HG03521 (cell line): ENCODE results near the gene FAM210A.

Experiments used
- ATAC-seq: cut with Tn5 transposase; IDR thresholded peaks from one replicate; pipeline ENCODE4 v1.9.1; 2021; ENCODE audit warnings: mild to moderate bottlenecking, moderate library complexity; ENCODE audit not compliant: unreplicated experiment

Gene FAM210A

DNA sequence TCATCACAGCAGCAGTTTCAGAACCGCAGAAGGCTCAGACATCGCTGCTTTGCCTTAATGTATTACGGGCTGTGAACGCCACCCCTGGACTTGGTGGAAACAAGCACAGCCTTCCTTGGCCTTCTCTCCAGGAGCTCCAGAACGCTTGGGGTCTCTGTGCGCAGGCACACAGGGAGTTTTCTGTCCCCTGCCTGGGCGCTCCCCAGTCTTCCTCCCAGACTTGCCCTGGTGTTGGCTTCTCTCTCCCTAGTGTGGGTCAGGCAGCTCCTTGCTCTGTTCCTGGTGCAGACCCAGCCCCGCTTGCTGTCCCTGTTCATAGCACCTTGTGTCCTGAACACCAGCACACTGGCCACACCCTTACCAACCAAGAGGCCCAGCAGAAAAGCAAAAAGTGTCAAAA, 103.6 kb downstream of the FAM210A start:
- no peak for ATAC-seq

DNA sequence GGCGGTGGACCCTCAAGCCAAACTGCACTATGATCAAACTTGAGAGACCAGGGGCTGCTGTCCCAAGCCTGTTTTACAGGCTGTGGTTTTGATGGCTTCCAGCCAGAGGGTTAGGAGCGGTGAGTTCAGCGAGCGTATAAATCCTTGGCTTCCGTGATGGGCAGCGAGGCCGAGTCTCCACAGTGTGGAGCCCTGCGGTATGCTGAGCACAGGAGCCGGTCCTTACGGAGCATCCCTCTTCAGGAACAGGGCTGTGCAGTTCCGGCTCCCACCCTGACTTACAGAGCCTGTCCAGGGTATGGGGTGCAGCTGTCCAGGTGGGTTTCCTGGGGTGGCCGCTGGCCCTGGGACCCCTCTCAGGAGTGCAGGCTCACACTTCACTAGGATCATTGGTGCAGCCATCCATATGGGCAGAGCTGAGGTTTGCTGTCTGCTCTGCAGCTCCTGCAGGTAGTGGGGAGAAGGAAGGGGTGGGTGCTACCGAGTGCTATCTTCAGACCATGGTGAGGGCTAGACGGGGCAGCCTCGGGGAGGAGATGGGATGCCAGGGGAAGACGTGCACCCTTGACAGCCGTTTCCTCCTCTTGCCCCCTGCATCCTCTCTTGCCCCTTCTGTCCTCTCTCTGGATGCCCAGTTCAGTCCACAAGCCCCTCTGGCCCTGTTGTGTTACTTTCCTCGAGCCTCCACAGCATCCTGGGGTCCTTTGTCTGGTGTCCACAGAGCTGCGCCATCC, 104.3 kb downstream of the FAM210A start:
- no peak for ATAC-seq

GRCh38 chr18:13621446-13621849, 104.9 kb downstream of the FAM210A start:
- ATAC-seq, result no peak

- no peak for ATAC-seq
Measured at GRCh38 chr18:13620818-13621445, 105.4 kb downstream of the FAM210A start.

GRCh38 chr18:13620206-13620672, 106.1 kb downstream of the FAM210A start:
- no peak for ATAC-seq

GRCh38 chr18:13619505-13620205, 106.7 kb downstream of the FAM210A start:
- no peak for ATAC-seq

DNA sequence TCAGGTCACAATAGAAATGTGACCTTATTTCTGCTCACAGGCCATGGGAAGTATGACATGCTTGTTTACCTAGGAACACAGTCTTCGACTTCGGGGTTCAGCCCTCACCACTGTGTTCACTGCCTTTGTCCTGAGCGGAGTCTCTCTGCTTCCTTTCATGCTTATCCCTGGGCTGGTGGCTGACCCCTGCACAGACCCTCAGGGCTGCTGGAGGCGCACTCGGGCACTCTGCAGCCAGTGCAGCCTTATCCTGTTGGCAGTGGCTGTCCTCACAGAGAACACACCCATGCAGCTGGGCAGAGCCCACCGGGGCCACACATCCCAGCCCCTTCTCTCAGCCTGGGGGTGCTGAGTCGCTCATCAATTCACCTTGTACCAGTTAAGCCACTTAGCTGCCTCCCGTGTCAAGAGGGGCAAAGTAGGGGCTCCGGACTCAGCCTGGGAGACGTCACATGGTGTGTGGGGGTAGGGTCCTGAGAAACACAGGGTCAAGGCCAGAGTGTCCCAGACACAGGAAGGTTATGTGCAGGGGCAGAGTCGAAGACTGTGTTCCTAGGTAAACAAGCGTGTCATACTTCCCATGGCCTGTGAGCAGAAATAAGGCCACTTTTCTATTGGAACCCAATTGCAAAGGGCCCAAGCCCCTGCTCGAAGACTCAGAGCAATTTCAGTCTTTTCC, 107.5 kb downstream of the FAM210A start:
- no peak for ATAC-seq

- no peak for ATAC-seq
Measured at GRCh38 chr18:13617826-13618515, 108.4 kb downstream of the FAM210A start.

- ATAC-seq, result no peak
Measured at GRCh38 chr18:13616525-13617035, 109.8 kb downstream of the FAM210A start.

GRCh38 chr18:13616041-13616440, 110.3 kb downstream of the FAM210A start:
- ATAC-seq, result no peak

- no peak for ATAC-seq
Measured at GRCh38 chr18:13615432-13615861, 110.9 kb downstream of the FAM210A start.

- no peak for ATAC-seq
Measured at GRCh38 chr18:13614641-13615288, 111.6 kb downstream of the FAM210A start.

GRCh38 chr18:13613591-13614501, 112.5 kb downstream of the FAM210A start:
- no peak for ATAC-seq
